ENCODE data around the gene CCDC142. TPM values are rescaled to one million over a fixed set of nuclear protein-coding genes. Genes with fewer than 3 reads are reported as not detected.
"Not testable (repeated sequence)": the region's sequence is repeated elsewhere in the genome, so short reads cannot be mapped to it uniquely, and the experiment has no call there.

Gene CCDC142
- total RNA-seq, 2 experiments from 2014 or later = 3.7 to 5.8 TPM

- Mint-ChIP-seq H3K9me3 (no peaks in the 10 kb centered on the region), H3K36me3 (ENCODE audit: low read depth) (peaks cover 9% of the 10 kb centered on the region), H3K27me3 (ENCODE audit: low read depth) (no peaks in the 10 kb centered on the region), H3K4me3 (peak within 1 kb of the TSS; percentile 92), H3K27ac (peak within 1 kb of the TSS; percentile 99), H3K4me1 (ENCODE audit: low read depth) (peaks cover 43% of the 10 kb centered on the region)
- CTCF ChIA-PET = interaction anchor here (0.6 to 1.9 kb wide), 8 partner anchors 8 to 1279 kb away, joined by 3 to 5 read pairs (median 3); partner anchors contain the start of genes CCDC142 and TTC31
- intact Hi-C loops (cut with micrococcal nuclease) = loop anchor here (1.0 to 10.0 kb wide), 14 partner anchors 14 to 1344 kb away; partner anchors contain the start of genes AUP1, CCT7, DGUOK and DOK1
- peak; percentile 100 for DNase-seq
Measured at GRCh38 chr2:74458132-74458937, 24.5 kb downstream of the CCDC142 start, which contains the start of gene WBP1. Gene WBP1 (plus strand): TSS chr2:74458438. CDS start chr2:74458603, 165 bp downstream.

- Mint-ChIP-seq H3K9me3 (no peaks in the 10 kb centered on the region), H3K4me3 (peak overlapping the region; percentile 92), H3K27ac (peak overlapping the region; percentile 99), H3K36me3 (ENCODE audit: low read depth) (peaks cover 9% of the 10 kb centered on the region), H3K4me1 (ENCODE audit: low read depth) (peaks cover 44% of the 10 kb centered on the region), H3K27me3 (ENCODE audit: low read depth) (no peaks in the 10 kb centered on the region)
- peak; percentile 79 for DNase-seq
- intact Hi-C loops (cut with micrococcal nuclease) = loop anchor here (1.0 to 10.0 kb wide), 15 partner anchors 15 to 1343 kb away; partner anchors contain the start of genes AUP1, CCT7, DGUOK and DOK1
- CTCF ChIA-PET = interaction anchor here (1.0 to 1.9 kb wide), 4 partner anchors 9 to 130 kb away, joined by 3 to 5 read pairs (median 4); partner anchors contain the start of genes CCDC142 and TTC31
Measured at GRCh38 chr2:74457549-74458131, 25.2 kb downstream of the CCDC142 start.

- CTCF ChIA-PET = interaction anchor here (1.1 to 2.7 kb wide), 3 partner anchors 10 to 131 kb away, joined by 3 to 6 read pairs (median 5); partner anchors contain the start of genes CCDC142 and TTC31
- H3K4me1 Mint-ChIP-seq (ENCODE audit: low read depth) = peaks cover 47% of the 10 kb centered on the region
- peak overlapping the region; percentile 99 for H3K27ac Mint-ChIP-seq
- peak overlapping the region; percentile 92 for H3K4me3 Mint-ChIP-seq
- peaks cover 9% of the 10 kb centered on the region for H3K36me3 Mint-ChIP-seq (ENCODE audit: low read depth)
- no peaks in the 10 kb centered on the region for H3K27me3 Mint-ChIP-seq (ENCODE audit: low read depth)
- no peak for DNase-seq
- intact Hi-C loops (cut with micrococcal nuclease) = loop anchor here (1.0 to 10.0 kb wide), 7 partner anchors 205 to 1342 kb away; partner anchors contain the start of genes CCT7, DGUOK, HK2 and PRADC1
- no peaks in the 10 kb centered on the region for H3K9me3 Mint-ChIP-seq
Measured at GRCh38 chr2:74457129-74457548, 25.7 kb downstream of the CCDC142 start.

- CTCF ChIA-PET = interaction anchor here (0.6 to 2.7 kb wide), 10 partner anchors 11 to 205 kb away, joined by 3 to 10 read pairs (median 4); partner anchors contain the start of genes CCDC142 and TTC31
- intact Hi-C loops (cut with micrococcal nuclease) = loop anchor here (1.0 to 10.0 kb wide), 15 partner anchors 10 to 1340 kb away; partner anchors contain the start of genes ALMS1, AUP1, C2orf81 and CCT7
- Mint-ChIP-seq H3K36me3 (ENCODE audit: low read depth) (peaks cover 8% of the 10 kb centered on the region), H3K4me3 (peak within 1 kb of the TSS; percentile 92), H3K9me3 (no peaks in the 10 kb centered on the region), H3K27me3 (ENCODE audit: low read depth) (no peaks in the 10 kb centered on the region), H3K27ac (peak within 1 kb of the TSS; percentile 99), H3K4me1 (ENCODE audit: low read depth) (peaks cover 43% of the 10 kb centered on the region)
- DNase-seq = peak; percentile 99
Measured at GRCh38 chr2:74454654-74455511, 27.9 kb downstream of the CCDC142 start, which contains the start of gene INO80B. Gene INO80B (plus strand): TSS chr2:74455087. CDS start chr2:74455117, 30 bp downstream.

- CTCF ChIA-PET = no interaction called here
- intact Hi-C loops (cut with micrococcal nuclease) = loop anchor here (10.0 kb wide), 1 partner anchor 1336 kb away; the partner anchor contains the start of gene RAB11FIP5
Measured at GRCh38 chr2:74450570-74451190, 32.1 kb downstream of the CCDC142 start.

GRCh38 chr2:74448771-74449170 is 34.0 kb downstream of the CCDC142 start:
- Mint-ChIP-seq H3K9me3 (no peaks in the 10 kb centered on the region), H3K27me3 (ENCODE audit: low read depth) (peaks cover 4% of the 10 kb centered on the region), H3K36me3 (ENCODE audit: low read depth) (no peaks in the 10 kb centered on the region), H3K4me1 (ENCODE audit: low read depth) (peaks cover 7% of the 10 kb centered on the region), H3K27ac (no peak overlapping the region), H3K4me3 (no peak overlapping the region)
- intact Hi-C loops (cut with micrococcal nuclease) = no loop called here
- CTCF ChIA-PET = no interaction called here
- no peak for DNase-seq

More at GRCh38 chr2:74450570-74451190, 32.1 kb downstream of the CCDC142 start:
- no peak overlapping the region for H3K27ac Mint-ChIP-seq
- H3K9me3 Mint-ChIP-seq = no peaks in the 10 kb centered on the region
- H3K27me3 Mint-ChIP-seq (ENCODE audit: low read depth) = no peaks in the 10 kb centered on the region
- no peaks in the 10 kb centered on the region for H3K36me3 Mint-ChIP-seq (ENCODE audit: low read depth)
- no peak for DNase-seq
- H3K4me1 Mint-ChIP-seq (ENCODE audit: low read depth) = peaks cover 20% of the 10 kb centered on the region
- H3K4me3 Mint-ChIP-seq = no peak overlapping the region

- no peaks in the 10 kb centered on the region for H3K36me3 Mint-ChIP-seq (ENCODE audit: low read depth)
- no peaks in the 10 kb centered on the region for H3K9me3 Mint-ChIP-seq
- peaks cover 1% of the 10 kb centered on the region for H3K4me1 Mint-ChIP-seq (ENCODE audit: low read depth)
- H3K27me3 Mint-ChIP-seq (ENCODE audit: low read depth) = peaks cover 8% of the 10 kb centered on the region
- DNase-seq = no peak
- no peak overlapping the region for H3K4me3 Mint-ChIP-seq
- CTCF ChIA-PET = no interaction called here
- H3K27ac Mint-ChIP-seq = no peak overlapping the region
- intact Hi-C loops (cut with micrococcal nuclease) = no loop called here
Measured at GRCh38 chr2:74447230-74447999, 35.4 kb downstream of the CCDC142 start.

GRCh38 chr2:74444498-74445318 is 38.1 kb downstream of the CCDC142 start:
- intact Hi-C loops (cut with micrococcal nuclease) = no loop called here
- H3K4me3 Mint-ChIP-seq = no peak overlapping the region
- H3K9me3 Mint-ChIP-seq = no peaks in the 10 kb centered on the region
- no peak overlapping the region for H3K27ac Mint-ChIP-seq
- DNase-seq = no peak
- H3K4me1 Mint-ChIP-seq (ENCODE audit: low read depth) = peaks cover 15% of the 10 kb centered on the region
- CTCF ChIA-PET = interaction anchor here (1.1 kb wide), 1 partner anchor 10 kb away, joined by 3 read pairs; the partner anchor contains the start of gene INO80B
- H3K27me3 Mint-ChIP-seq (ENCODE audit: low read depth) = peaks cover 22% of the 10 kb centered on the region
- H3K36me3 Mint-ChIP-seq (ENCODE audit: low read depth) = no peaks in the 10 kb centered on the region

GRCh38 chr2:74442483-74443297 is 40.1 kb downstream of the CCDC142 start:
- H3K9me3 Mint-ChIP-seq; H3K36me3 Mint-ChIP-seq (ENCODE audit: low read depth); DNase-seq; H3K27ac Mint-ChIP-seq; intact Hi-C loops (cut with micrococcal nuclease): not testable (repeated sequence)
- Mint-ChIP-seq H3K4me3 (peak overlapping the region; percentile 59), H3K4me1 (ENCODE audit: low read depth) (peaks cover 15% of the 10 kb centered on the region), H3K27me3 (ENCODE audit: low read depth) (peaks cover 37% of the 10 kb centered on the region)
- CTCF ChIA-PET = interaction anchor here (0.6 to 0.7 kb wide), 2 partner anchors 12 to 147 kb away, joined by 3 read pairs; partner anchors contain the start of gene INO80B

All from activated naive CD4-positive, alpha-beta T cell treated with anti-CD3 and anti-CD28 coated beads for 36 hours (primary cell).